Retinal pigment epithelial cell (primary cell): ENCODE results near the gene SMAD5.

ENCODE experiments used
- DNase-seq: peaks from one replicate; pipeline ENCODE4 v3.0.0-alpha.2; 2010; ENCODE audit warnings: low read depth
- H3K4me3 ChIP-seq: 2 replicates; pipeline ENCODE4 v1.5.1; 2011; ENCODE audit warnings: mild to moderate bottlenecking, low read length, control low read depth, moderate library complexity
- CTCF ChIP-seq: conservative IDR thresholded peaks from 2 replicates; pipeline ENCODE4 v1.5.1; 2011; ENCODE audit warnings: low read depth, low read length, control low read depth, inconsistent platforms

Gene SMAD5

GRCh38 chr5:136213919-136214493 lies 81.4 kb downstream of the SMAD5 start:
- no peak for DNase-seq
- H3K4me3 ChIP-seq = no peak overlapping the region
- TF ChIP-seq CTCF = no peak

DNA sequence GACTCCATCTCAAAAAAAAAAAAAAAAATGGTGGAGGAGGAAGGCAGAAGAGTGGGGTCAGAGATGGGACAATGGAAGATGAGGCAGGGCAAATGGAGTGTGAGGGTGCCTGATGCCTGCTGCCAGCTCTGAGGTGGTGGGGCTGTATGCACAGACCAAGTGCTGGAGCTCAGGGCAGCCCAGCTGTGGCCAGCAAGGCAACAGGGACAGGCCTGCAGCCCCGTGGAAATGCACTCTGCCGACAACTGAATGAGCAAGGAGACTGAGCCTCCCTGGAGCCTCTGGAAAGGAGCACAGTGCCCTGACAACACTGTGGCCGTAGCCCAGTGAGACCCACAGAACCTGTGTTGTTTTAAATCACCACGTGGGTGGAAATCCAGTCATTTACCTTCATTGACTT lies 83.2 kb downstream of the SMAD5 start:
- no peak for DNase-seq
- H3K4me3 ChIP-seq = no peak overlapping the region
- TF ChIP-seq CTCF = no peak

DNA sequence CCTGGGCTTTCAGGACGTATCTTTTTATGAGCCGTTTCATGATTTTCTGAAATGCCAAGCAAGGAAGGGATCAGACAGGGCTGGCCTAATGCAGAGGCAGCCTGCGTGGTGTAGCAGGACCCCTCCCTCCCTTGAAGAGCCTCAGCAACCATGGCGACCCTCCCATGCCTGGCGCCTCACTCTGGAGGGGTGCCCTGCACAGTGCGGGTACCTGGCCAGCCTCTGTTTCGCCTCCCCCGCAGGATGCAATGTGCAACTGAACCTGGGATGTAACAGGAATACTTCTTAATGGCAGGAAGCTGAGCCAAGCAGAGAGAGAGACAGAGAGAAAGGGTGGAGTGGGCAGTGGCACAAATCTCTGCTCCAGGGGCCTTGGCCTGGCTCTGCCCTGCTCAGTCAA lies 83.6 kb downstream of the SMAD5 start:
- no peak overlapping the region for H3K4me3 ChIP-seq
- no peak for DNase-seq
- TF ChIP-seq CTCF = no peak

- no peak for TF ChIP-seq CTCF
- no peak overlapping the region for H3K4me3 ChIP-seq
- DNase-seq = no peak
Measured at GRCh38 chr5:136221340-136221739, 88.7 kb downstream of the SMAD5 start.

DNA sequence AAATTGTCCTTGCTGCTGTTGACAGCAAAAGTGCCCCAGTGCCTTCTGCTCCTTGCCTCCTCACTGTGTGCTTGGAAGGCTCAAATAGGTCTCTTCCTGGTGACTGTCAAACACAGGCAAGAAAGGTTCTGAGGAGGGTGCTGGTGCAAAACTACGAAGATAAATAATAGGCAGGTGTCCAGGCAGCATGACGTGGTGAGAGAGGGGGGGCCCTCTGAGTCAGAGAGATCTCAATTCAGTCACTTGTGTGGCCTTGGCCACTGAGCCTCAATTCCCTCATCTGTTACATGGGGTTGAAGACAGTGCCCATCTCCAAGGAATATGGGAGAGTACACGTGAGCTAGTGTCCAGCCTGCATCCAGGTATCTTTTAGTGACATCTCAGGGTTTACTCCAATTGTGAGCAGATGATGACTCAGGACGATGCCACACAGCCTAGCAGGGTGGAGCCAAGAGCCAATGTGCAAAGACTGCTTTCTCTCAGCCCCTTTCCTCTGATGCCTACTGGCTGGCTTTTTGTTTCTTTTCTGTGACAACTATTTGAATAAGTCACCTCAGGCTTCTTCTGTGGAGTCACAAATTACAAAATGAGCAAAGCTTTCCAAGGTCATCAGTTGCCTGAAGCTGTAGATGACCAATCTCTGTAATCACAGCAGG lies 90.1 kb downstream of the SMAD5 start:
- DNase-seq = no peak

DNA sequence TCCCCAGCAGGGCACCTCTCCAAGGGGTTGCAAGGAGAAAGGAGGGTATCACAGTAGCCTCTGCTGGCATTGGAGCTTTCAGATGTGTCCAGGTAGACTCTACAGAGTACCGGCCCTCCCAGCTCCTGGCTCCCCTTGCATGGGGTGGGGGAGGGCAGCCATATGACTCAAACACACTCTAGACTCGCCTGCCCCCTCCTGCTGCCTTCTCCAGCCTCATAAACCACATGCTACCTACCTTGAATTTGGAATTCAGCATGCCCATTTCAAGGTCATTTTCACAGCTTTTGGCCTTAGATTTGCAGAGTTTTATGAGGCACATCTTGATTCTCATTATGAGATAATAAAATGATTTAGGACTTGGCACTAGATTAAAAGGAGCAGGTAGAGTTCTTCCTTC lies 93.2 kb downstream of the SMAD5 start:
- no peak for DNase-seq
- TF ChIP-seq CTCF = no peak
- no peak overlapping the region for H3K4me3 ChIP-seq

More for the DNA sequence above, 90.1 kb downstream of the SMAD5 start:
- H3K4me3 ChIP-seq = no peak overlapping the region
- TF ChIP-seq CTCF = no peak

- no peak overlapping the region for H3K4me3 ChIP-seq
- no peak for DNase-seq
- TF ChIP-seq CTCF = no peak
Measured at GRCh38 chr5:136226401-136226800, 93.8 kb downstream of the SMAD5 start.
